B cell (primary cell): Measurements from ENCODE around the gene RUFY3. TPM values are rescaled to one million over a fixed set of nuclear protein-coding genes. Genes with fewer than 3 reads are reported as not detected.

Experiments used
- ATAC-seq: fragments of 200-7000 bp; cut with Tn5 transposase; one replicate; pipeline ENCODE4 v1.10.0; 2021; ENCODE audit warnings: low read depth, mild to moderate bottlenecking, moderate number of reproducible peaks, moderate library complexity
- CTCF ChIA-PET: fragments of 350-600 bp; sonication (Branson Sonifier 250); formaldehyde crosslinking; loops from one replicate; lab custom pipeline; 2021; ENCODE audit warnings: antibody characterized with exemption, inconsistent platforms; lab: Charles Lee
- POLR2A ChIA-PET: fragments of 350-600 bp; sonication (Branson Sonifier 250); formaldehyde crosslinking; loops from one replicate; lab custom pipeline; 2021; ENCODE audit warnings: antibody characterized with exemption; lab: Charles Lee
- DNase-seq: peaks from one replicate; pipeline ENCODE4 v3.0.0; 2013
- H2AFZ ChIP-seq: 2 replicates; pipeline ENCODE4 v1.6.1; 2012; ENCODE audit warnings: mild to moderate bottlenecking, low read depth, low read length; ENCODE audit not compliant: insufficient read depth, poor library complexity, severe bottlenecking
- H3K27ac ChIP-seq, 2 donors: 1 replicate in 1 of 2; 2 replicates in 1 of 2; pipeline ENCODE4 v1.5.1; 2012 to 2013; ENCODE audit warnings: low read length in 2 of 2, mild to moderate bottlenecking in 2 of 2, moderate library complexity in 1 of 2
- H3K27me3 ChIP-seq, 4 experiments: fragments of 200-600 bp in 1 of 4; sonication (generic) in 1 of 4; replicated peaks in 1 of 4; 1 replicate in 2 of 4; 2 replicates in 2 of 4; pipeline versions ENCODE4 v1.6.1 to v1.7.0; 2013 to 2016; ENCODE audit warnings: low read length in 3 of 4, mild to moderate bottlenecking in 2 of 4, mixed read lengths in 1 of 4, moderate library complexity in 1 of 4; ENCODE audit not compliant: insufficient read depth in 4 of 4, control insufficient read depth in 3 of 4; ENCODE audit errors: control extremely low read depth in 1 of 4
- H3K36me3 ChIP-seq, 2 experiments: replicated peaks in 1 of 2; 1 replicate in 1 of 2; 2 replicates in 1 of 2; pipeline versions ENCODE4 v1.6.1 to v1.7.1; 2013; ENCODE audit warnings: low read length in 1 of 2; ENCODE audit not compliant: insufficient read depth in 2 of 2, control insufficient read depth in 1 of 2; ENCODE audit errors: control extremely low read depth in 1 of 2, extremely low read depth in 1 of 2
- H3K4me1 ChIP-seq, 2 donors: fragments of 200-600 bp in 1 of 2; sonication (generic) in 1 of 2; 1 replicate in 1 of 2; 2 replicates in 1 of 2; pipeline versions ENCODE4 v1.5.1 to v1.6.1; 2013 to 2017; ENCODE audit warnings: low read length in 2 of 2; ENCODE audit not compliant: control insufficient read depth in 2 of 2, insufficient read depth in 2 of 2
- H3K4me2 ChIP-seq: replicated peaks from 2 replicates; pipeline ENCODE3; 2012; ENCODE audit warnings: mild to moderate bottlenecking, low read depth, low read length; ENCODE audit not compliant: poor library complexity, severe bottlenecking
- H3K4me3 ChIP-seq, 5 experiments: fragments of 200-600 bp in 1 of 5; sonication (generic) in 1 of 5; 1 replicate in 3 of 5; 2 replicates in 2 of 5; pipeline versions ENCODE4 v1.5.1 to v1.7.0; 2011 to 2016; ENCODE audit warnings: low read length in 4 of 5, mild to moderate bottlenecking in 4 of 5, low read depth in 2 of 5, control low read depth in 1 of 5, moderate library complexity in 1 of 5; ENCODE audit not compliant: insufficient read depth in 1 of 5; ENCODE audit errors: control extremely low read depth in 1 of 5, extremely low read depth in 1 of 5
- H3K79me2 ChIP-seq: fragments of 200-600 bp; sonication (generic); one replicate; pipeline ENCODE4 v1.6.0; 2016; ENCODE audit warnings: low read length; ENCODE audit not compliant: control insufficient read depth, insufficient read depth
- H3K9ac ChIP-seq: fragments of 200-600 bp; sonication (generic); 2 replicates; pipeline ENCODE4 v1.6.1; 2017; ENCODE audit warnings: mild to moderate bottlenecking, low read length, moderate library complexity
- H3K9me3 ChIP-seq, 3 donors: one replicate each; pipeline versions ENCODE4 v1.6.1 to v1.7.1; 2013; ENCODE audit warnings: low read length in 2 of 3; ENCODE audit not compliant: control insufficient read depth in 2 of 3, insufficient read depth in 1 of 3; ENCODE audit errors: control extremely low read depth in 1 of 3
- H4K20me1 ChIP-seq: 2 replicates; pipeline ENCODE4 v1.6.0; 2012; ENCODE audit warnings: mild to moderate bottlenecking, low read length; ENCODE audit not compliant: insufficient read depth, control insufficient read depth, poor library complexity, severe bottlenecking
- H3K27ac Mint-ChIP-seq: one replicate; pipeline ENCODE4 v1.8.0; 2021; ENCODE audit warnings: mixed read lengths
- H3K27me3 Mint-ChIP-seq: one replicate; pipeline ENCODE4 v1.8.0; 2021; ENCODE audit warnings: mixed read lengths
- H3K4me1 Mint-ChIP-seq: one replicate; pipeline ENCODE4 v1.8.0; 2021; ENCODE audit warnings: mixed read lengths
- H3K4me3 Mint-ChIP-seq: one replicate; pipeline ENCODE4 v1.8.0; 2021; ENCODE audit warnings: mixed read lengths
- H3K9me3 Mint-ChIP-seq: one replicate; pipeline ENCODE4 v1.8.0; 2022; ENCODE audit warnings: mixed read lengths; ENCODE audit not compliant: insufficient read depth
- EZH2 ChIP-seq: IDR thresholded peaks from 2 replicates; pipeline ENCODE4 v1.6.1; 2012; ENCODE audit warnings: borderline replicate concordance, low read depth, mild to moderate bottlenecking, moderate library complexity, low read length; ENCODE audit not compliant: insufficient read depth, poor library complexity, severe bottlenecking
- WGBS: methylation state at CpG from one replicate; pipeline ENCODE4 v1.1.5; 2013; ENCODE audit warnings: missing lambda C conversion rate; ENCODE audit not compliant: insufficient coverage; 5-methylcytosine and 5-hydroxymethylcytosine counted together
- intact Hi-C: fragments of 100-400 bp; cut with micrococcal nuclease; formaldehyde crosslinking; loops from one replicate; pipeline ENCODE4 v1.10.0; 2022
- polyA plus RNA-seq: library from polyadenylated mRNA; depleted of rRNA; stranded (reverse); fragments of >200 nt; gene quantifications from 2 replicates; pipeline ENCODE4 v1.2.3, GENCODE V29; 2012
- total RNA-seq, 2 donors: library from RNA; stranded (reverse); fragments of 120-200 nt in 1 of 2; gene quantifications; 1 replicate in 1 of 2; 2 replicates in 1 of 2; pipeline versions ENCODE4 v1.2.3 to v1.2.4, GENCODE V29; 2013 to 2022
- TF ChIP-seq, protein P1 (sequence below): fragments of 200-600 bp; IDR thresholded peaks from one replicate; pipeline ENCODE4 v1.8.0; 2022; ENCODE audit warnings: antibody characterized with exemption, mild to moderate bottlenecking

The RUFY3 gene
- total and polyA plus RNA-seq, 2 donors (not counting 1 experiment from before 2014, with no cell fraction given): 26.1 to 74.1 TPM

DNA sequence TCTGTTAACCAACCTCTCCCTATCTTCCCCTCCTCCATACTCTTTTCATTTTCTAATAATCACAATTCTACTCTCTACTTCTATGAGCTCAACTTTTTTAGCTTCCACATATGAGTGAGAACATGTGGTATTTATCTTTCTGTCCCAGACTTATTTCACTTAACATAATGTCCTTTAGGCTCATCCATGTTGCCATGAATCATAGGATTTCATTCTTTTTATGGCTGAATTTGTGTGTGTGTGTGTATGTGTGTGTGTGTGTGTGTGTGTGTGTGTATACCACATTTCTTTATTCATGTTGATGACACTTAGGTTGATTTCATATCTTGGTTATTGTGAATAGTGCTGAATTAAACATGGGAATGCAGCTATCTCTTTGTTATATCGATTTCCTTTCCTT is 37.4 kb downstream of the RUFY3 start:
- Mint-ChIP-seq H3K4me3 (no peak overlapping the region), H3K4me1 (peaks cover 29% of the 10 kb centered on the region), H3K27ac (no peak overlapping the region), H3K27me3 (no peaks in the 10 kb centered on the region), H3K9me3 (no peaks in the 10 kb centered on the region)
- ChIA-PET CTCF (interaction anchor here (0.6 to 1.5 kb wide), 6 partner anchors 9 to 186 kb away, joined by 3 to 7 read pairs (median 3); no protein-coding TSS in a partner anchor), POLR2A (no interaction called here)
- Histone ChIP-seq H2AFZ (no peak overlapping the region), H3K79me2 (peaks cover 38% of the 10 kb centered on the region), H3K36me3 (peaks cover 0 to 12% of the 10 kb centered on the region in 2 experiments), H3K4me3 (no peak overlapping the region), H3K4me1 (peaks cover 15 to 20% of the 10 kb centered on the region in 2 donors), H4K20me1 (peaks cover 5% of the 10 kb centered on the region), H3K9ac (peak overlapping the region; percentile 4), H3K27me3 (no peaks in the 10 kb centered on the region), H3K27ac (no peak overlapping the region), H3K4me2 (peak overlapping the region; percentile 37), H3K9me3 (no peaks in the 10 kb centered on the region)
- intact Hi-C loops: no loop called here
- no peak for TF ChIP-seq EZH2
- TF ChIP-seq, protein P1, sequence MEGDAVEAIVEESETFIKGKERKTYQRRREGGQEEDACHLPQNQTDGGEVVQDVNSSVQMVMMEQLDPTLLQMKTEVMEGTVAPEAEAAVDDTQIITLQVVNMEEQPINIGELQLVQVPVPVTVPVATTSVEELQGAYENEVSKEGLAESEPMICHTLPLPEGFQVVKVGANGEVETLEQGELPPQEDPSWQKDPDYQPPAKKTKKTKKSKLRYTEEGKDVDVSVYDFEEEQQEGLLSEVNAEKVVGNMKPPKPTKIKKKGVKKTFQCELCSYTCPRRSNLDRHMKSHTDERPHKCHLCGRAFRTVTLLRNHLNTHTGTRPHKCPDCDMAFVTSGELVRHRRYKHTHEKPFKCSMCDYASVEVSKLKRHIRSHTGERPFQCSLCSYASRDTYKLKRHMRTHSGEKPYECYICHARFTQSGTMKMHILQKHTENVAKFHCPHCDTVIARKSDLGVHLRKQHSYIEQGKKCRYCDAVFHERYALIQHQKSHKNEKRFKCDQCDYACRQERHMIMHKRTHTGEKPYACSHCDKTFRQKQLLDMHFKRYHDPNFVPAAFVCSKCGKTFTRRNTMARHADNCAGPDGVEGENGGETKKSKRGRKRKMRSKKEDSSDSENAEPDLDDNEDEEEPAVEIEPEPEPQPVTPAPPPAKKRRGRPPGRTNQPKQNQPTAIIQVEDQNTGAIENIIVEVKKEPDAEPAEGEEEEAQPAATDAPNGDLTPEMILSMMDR: no peak
- DNase-seq (no peak), ATAC-seq (no peak)
- WGBS: no CpG with 5 or more reads among the region's 1 CpG

DNA sequence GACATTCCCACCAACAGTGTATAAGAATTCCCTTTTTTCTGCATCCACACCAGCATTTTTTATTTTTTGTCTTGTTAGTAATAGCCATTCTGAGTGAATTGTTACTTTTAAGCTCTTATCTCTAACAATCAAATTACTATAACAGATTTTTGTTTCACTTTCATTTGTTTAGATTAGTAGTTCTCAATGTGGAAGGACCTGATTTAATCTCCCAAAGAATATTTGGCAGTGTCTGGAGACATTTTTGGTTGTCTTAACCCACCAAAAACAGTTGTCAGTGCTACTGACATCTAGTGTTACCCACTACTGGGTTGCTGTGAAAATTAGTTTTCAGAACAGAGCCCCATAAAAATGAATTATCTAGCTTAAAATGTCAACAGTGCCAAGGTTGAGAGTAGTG is 37.9 kb downstream of the RUFY3 start:
- Histone ChIP-seq H3K36me3 (peaks cover 0 to 17% of the 10 kb centered on the region in 2 experiments), H3K4me1 (peaks cover 14 to 19% of the 10 kb centered on the region in 2 donors), H3K4me2 (peak overlapping the region; percentile 37), H4K20me1 (peaks cover 5% of the 10 kb centered on the region), H3K79me2 (peaks cover 38% of the 10 kb centered on the region), H3K27me3 (no peaks in the 10 kb centered on the region), H2AFZ (no peak overlapping the region), H3K9me3 (no peaks in the 10 kb centered on the region), H3K4me3 (no peak overlapping the region), H3K9ac (peak overlapping the region; percentile 4), H3K27ac (no peak overlapping the region)
- no peak for TF ChIP-seq EZH2
- TF ChIP-seq, protein P1: no peak
- H3K27ac Mint-ChIP-seq: no peak overlapping the region
- peak overlapping the region; percentile 46 for H3K4me3 Mint-ChIP-seq
- no peak for DNase-seq
- CTCF ChIA-PET: interaction anchor here (0.7 to 1.5 kb wide), 6 partner anchors 10 to 108 kb away, joined by 3 to 7 read pairs (median 4); no protein-coding TSS in a partner anchor
- H3K4me1 Mint-ChIP-seq: peaks cover 27% of the 10 kb centered on the region
- no peaks in the 10 kb centered on the region for H3K27me3 Mint-ChIP-seq
- no peak for ATAC-seq
- intact Hi-C loops: no loop called here
- POLR2A ChIA-PET: no interaction called here
- H3K9me3 Mint-ChIP-seq: no peaks in the 10 kb centered on the region
